Measurements from ENCODE around the gene DGAT2.
A peak's percentile ranks its signal among the peaks of the same experiment; 100 is the strongest.

The DGAT2 gene

GRCh38 chr11:75834728-75835127 lies 66.2 kb downstream of the DGAT2 start:
- no peak overlapping the region for H3K4me3 ChIP-seq (replicated peaks; ENCODE audit: insufficient read depth, low read length)
- no peaks in the 10 kb centered on the region for H3K27me3 ChIP-seq (ENCODE audit: insufficient read depth, poor library complexity, severe bottlenecking)
- DNase-seq (ENCODE audit: low read depth in 1 of 2, low spot score in 1 of 2), result no peak
- TF ChIP-seq GABPA (IDR thresholded peaks at IDR 0.05; ENCODE audit: low read depth) (no peak), CTCF (IDR thresholded peaks at IDR 0.05; ENCODE audit: insufficient read depth, low read length) (no peak), REST (IDR thresholded peaks at IDR 0.05; ENCODE audit: insufficient replicate concordance, low read depth) (no peak), POLR2AphosphoS5 (IDR thresholded peaks at IDR 0.05; ENCODE audit: low read depth) (no peak), SPI1 (IDR thresholded peaks at IDR 0.05; ENCODE audit: borderline replicate concordance, low read depth) (no peak)
- H3K27ac ChIP-seq (replicated peaks), result no peak overlapping the region

GRCh38 chr11:75836417-75836816 lies 67.8 kb downstream of the DGAT2 start:
- no peak for TF ChIP-seq REST (IDR thresholded peaks at IDR 0.05; ENCODE audit: insufficient replicate concordance, low read depth)
- TF ChIP-seq CTCF (IDR thresholded peaks at IDR 0.05; ENCODE audit: insufficient read depth, low read length), result no peak
- no peak for TF ChIP-seq POLR2AphosphoS5 (IDR thresholded peaks at IDR 0.05; ENCODE audit: low read depth)
- no peak for TF ChIP-seq GABPA (IDR thresholded peaks at IDR 0.05; ENCODE audit: low read depth)
- peak; percentile 9; the same call in 1 of the 2 replicates for TF ChIP-seq SPI1 (IDR thresholded peaks at IDR 0.05; ENCODE audit: borderline replicate concordance, low read depth)
- no peak overlapping the region; the same call in 1 of the 2 replicates for H3K27ac ChIP-seq (replicated peaks)
- H3K27me3 ChIP-seq (ENCODE audit: insufficient read depth, poor library complexity, severe bottlenecking), result no peaks in the 10 kb centered on the region
- DNase-seq (ENCODE audit: low read depth in 1 of 2, low spot score in 1 of 2), result peak in 1 of 2 experiments; percentile 48
- H3K4me3 ChIP-seq (replicated peaks; ENCODE audit: insufficient read depth, low read length), result no peak overlapping the region

- TF ChIP-seq SPI1 (IDR thresholded peaks at IDR 0.05; ENCODE audit: borderline replicate concordance, low read depth), result no peak
- no peak for TF ChIP-seq GABPA (IDR thresholded peaks at IDR 0.05; ENCODE audit: low read depth)
- TF ChIP-seq CTCF (IDR thresholded peaks at IDR 0.05; ENCODE audit: insufficient read depth, low read length), result no peak
- TF ChIP-seq POLR2AphosphoS5 (IDR thresholded peaks at IDR 0.05; ENCODE audit: low read depth), result no peak
- no peak for TF ChIP-seq REST (IDR thresholded peaks at IDR 0.05; ENCODE audit: insufficient replicate concordance, low read depth)
- Histone ChIP-seq H3K27me3 (ENCODE audit: insufficient read depth, poor library complexity, severe bottlenecking) (no peaks in the 10 kb centered on the region), H3K4me3 (replicated peaks; ENCODE audit: insufficient read depth, low read length) (no peak overlapping the region), H3K27ac (replicated peaks) (no peak overlapping the region)
- DNase-seq (ENCODE audit: low read depth in 1 of 2, low spot score in 1 of 2), result no peak
Observed at GRCh38 chr11:75839851-75840250, 71.3 kb downstream of the DGAT2 start.

All from HL-60 (cell line).